HCT116 (cell line): Measurements from ENCODE around the gene ZXDC. TPM values are rescaled to one million over a fixed set of nuclear protein-coding genes. Genes with fewer than 3 reads are reported as not detected.

Experiments
- ATAC-seq: fragments of 200-7000 bp; cut with Tn5 transposase; 2 replicates; pipeline ENCODE4 v1.9.1; 2020; ENCODE audit warnings: mild to moderate bottlenecking, moderate library complexity
- BruUV-seq: library from RNA; stranded (reverse); fragments of 400-500 nt; replicated peaks from 2 replicates; lab custom pipeline; 2021; lab: Mats Ljungman, UMichigan
- CTCF ChIA-PET: fragments of 300-600 bp; sonication (Branson Sonifier 250); formaldehyde crosslinking; loops from one replicate; lab custom pipeline; 2021; ENCODE audit warnings: antibody characterized with exemption; lab: Charles Lee
- POLR2A ChIA-PET: fragments of 300-600, 350-600 bp; sonication (Branson Sonifier 250); formaldehyde crosslinking; loops from one replicate; lab custom pipeline; 2021; ENCODE audit warnings: antibody characterized with exemption; lab: Charles Lee
- RAD21 ChIA-PET, 2 experiments: fragments of 300-600 bp; sonication (Branson Sonifier 250); formaldehyde crosslinking; loops; one replicate each; lab custom pipeline; 2023; ENCODE audit warnings: low total read pairs in 2 of 2; ENCODE audit not compliant: uncharacterized antibody in 2 of 2, unreplicated experiment in 2 of 2, low non-redundant PET in 1 of 2; lab: Charles Lee
- DNase-seq: peaks from one replicate; pipeline ENCODE4 v3.0.0-alpha.2; 2010; ENCODE audit warnings: low read depth, low spot score
- H2AFZ ChIP-seq: fragments of 200-600 bp; shearing (Covaris generic), sonication (generic); 2 replicates; pipeline ENCODE4 v1.6.1; 2017; ENCODE audit warnings: low read depth, mixed run types, mixed read lengths, antibody characterized with exemption, low read length; ENCODE audit not compliant: poor library complexity, severe bottlenecking
- H3K27ac ChIP-seq: 2 replicates; pipeline ENCODE4 v1.5.1; 2012; ENCODE audit warnings: low read depth, low read length
- H3K27me3 ChIP-seq: fragments of 200-600 bp; sonication (generic); 2 replicates; pipeline ENCODE4 v1.6.1; 2016; ENCODE audit warnings: mixed run types, low read length, mixed read lengths; ENCODE audit not compliant: insufficient read depth
- H3K36me3 ChIP-seq, 2 experiments: fragments of 200-500 bp in 1 of 2; fragments of 200-600 bp in 1 of 2; sonication (Bioruptor generic) in 1 of 2; sonication (generic) in 1 of 2; 2 replicates each; pipeline versions ENCODE4 v1.5.1 to v1.6.1; 2014 to 2016; ENCODE audit warnings: low read length in 2 of 2, inconsistent platforms in 1 of 2, mixed read lengths in 1 of 2, mixed run types in 1 of 2; ENCODE audit not compliant: insufficient read depth in 2 of 2, control insufficient read depth in 1 of 2
- H3K4me1 ChIP-seq, 2 experiments: fragments of 200-600 bp in 1 of 2; sonication (generic) in 1 of 2; 2 replicates each; pipeline versions ENCODE4 v1.5.1 to v1.6.1; 2012 to 2017; ENCODE audit warnings: low read length in 2 of 2, inconsistent platforms in 1 of 2, mild to moderate bottlenecking in 1 of 2, mixed read lengths in 1 of 2, mixed run types in 1 of 2, moderate library complexity in 1 of 2; ENCODE audit not compliant: insufficient read depth in 2 of 2, control insufficient read depth in 1 of 2
- H3K4me2 ChIP-seq: fragments of 200-600 bp; sonication (generic); 2 replicates; pipeline ENCODE4 v1.6.1; 2017; ENCODE audit warnings: mixed run types, low read length, mixed read lengths
- H3K4me3 ChIP-seq, 2 experiments: fragments of 200-600 bp in 1 of 2; sonication (generic) in 1 of 2; replicated peaks in 1 of 2; 2 replicates each; pipeline ENCODE4 v1.5.1; 2011 to 2016; ENCODE audit warnings: low read length in 2 of 2, control low read depth in 1 of 2, low read depth in 1 of 2, mild to moderate bottlenecking in 1 of 2, mixed read lengths in 1 of 2, mixed run types in 1 of 2
- H3K79me2 ChIP-seq: fragments of 200-600 bp; sonication (generic); 2 replicates; pipeline ENCODE4 v1.6.1; 2017; ENCODE audit warnings: mild to moderate bottlenecking, mixed run types, low read length, moderate library complexity, mixed read lengths; ENCODE audit not compliant: insufficient read depth
- H3K9ac ChIP-seq: fragments of 200-600 bp; sonication (generic); 2 replicates; pipeline ENCODE4 v1.6.1; 2016; ENCODE audit warnings: low read length, mixed read lengths
- H3K9me2 ChIP-seq: fragments of 200-600 bp; sonication (generic), shearing (Covaris generic); 2 replicates; pipeline ENCODE4 v1.6.1; 2017; ENCODE audit warnings: mixed run types, mild to moderate bottlenecking, moderate library complexity; ENCODE audit not compliant: insufficient read depth
- H3K9me3 ChIP-seq, 2 experiments: fragments of 200-500 bp in 1 of 2; fragments of 200-600 bp in 1 of 2; sonication (Bioruptor generic) in 1 of 2; sonication (generic) in 1 of 2; 2 replicates each; pipeline ENCODE4 v1.6.1; 2014 to 2017; ENCODE audit warnings: low read length in 2 of 2, mixed read lengths in 2 of 2, inconsistent platforms in 1 of 2, low read depth in 1 of 2, mild to moderate bottlenecking in 1 of 2, mixed run types in 1 of 2, moderate library complexity in 1 of 2; ENCODE audit not compliant: control insufficient read depth in 1 of 2, insufficient read depth in 1 of 2
- H4K20me1 ChIP-seq: fragments of 200-600 bp; sonication (generic), shearing (Covaris generic); 2 replicates; pipeline ENCODE4 v1.6.1; 2017; ENCODE audit warnings: mixed run types, mild to moderate bottlenecking, moderate library complexity; ENCODE audit not compliant: insufficient read depth
- ATF3 ChIP-seq: IDR thresholded peaks from 2 replicates; pipeline ENCODE4 v1.6.1; 2012
- CBX3 ChIP-seq: IDR thresholded peaks from 2 replicates; pipeline ENCODE4 v1.6.1; 2012; ENCODE audit warnings: low read depth
- CEBPB ChIP-seq: IDR thresholded peaks from 2 replicates; pipeline ENCODE4 v1.6.1; 2012; ENCODE audit warnings: low read depth
- EGR1 ChIP-seq: IDR thresholded peaks from 2 replicates; pipeline ENCODE4 v1.6.1; 2012; ENCODE audit warnings: low read depth
- ELF1 ChIP-seq: IDR thresholded peaks from 2 replicates; pipeline ENCODE4 v1.6.1; 2012; ENCODE audit warnings: low read depth, borderline replicate concordance
- EZH2 ChIP-seq: fragments of 200-600 bp; sonication (generic); IDR thresholded peaks from 2 replicates; pipeline ENCODE4 v1.6.1; 2017; ENCODE audit warnings: antibody characterized with exemption, mixed run types
- EZH2phosphoT487 ChIP-seq: fragments of 200-600 bp; IDR thresholded peaks from 2 replicates; pipeline ENCODE4 v1.6.1; 2018; ENCODE audit warnings: antibody characterized with exemption, borderline replicate concordance
- MAX ChIP-seq: IDR thresholded peaks from 2 replicates; pipeline ENCODE4 v1.6.1; 2012
- POLR2A ChIP-seq: IDR thresholded peaks from 2 replicates; pipeline ENCODE4 v1.7.0; 2011; ENCODE audit warnings: borderline replicate concordance; ENCODE audit not compliant: insufficient read depth, insufficient read length; ENCODE audit errors: extremely low read depth
- RAD21 ChIP-seq: IDR thresholded peaks from 2 replicates; pipeline ENCODE4 v1.6.1; 2012; ENCODE audit warnings: low read depth, mild to moderate bottlenecking
- REST ChIP-seq: IDR thresholded peaks from 2 replicates; pipeline ENCODE4 v1.6.1; 2012; ENCODE audit warnings: low read depth
- SRF ChIP-seq: IDR thresholded peaks from 2 replicates; pipeline ENCODE4 v1.6.1; 2012; ENCODE audit warnings: low read depth
- YY1 ChIP-seq: IDR thresholded peaks from 2 replicates; pipeline ENCODE4 v1.6.1; 2011; ENCODE audit warnings: low read length, low read depth, moderate library complexity, mild to moderate bottlenecking; ENCODE audit not compliant: insufficient replicate concordance; ENCODE audit errors: extremely low read depth
- ZBTB33 ChIP-seq: IDR thresholded peaks from 2 replicates; pipeline ENCODE4 v1.6.1; 2011; ENCODE audit warnings: mild to moderate bottlenecking, low read length, moderate library complexity; ENCODE audit not compliant: insufficient replicate concordance; ENCODE audit errors: extremely low read depth
- ZFX ChIP-seq: fragments of 450-650 bp; IDR thresholded peaks from 2 replicates; pipeline ENCODE4 v1.6.1; 2017
- ZNF274 ChIP-seq: fragments of 200-500 bp; sonication (Bioruptor generic); IDR thresholded peaks from 2 replicates; pipeline ENCODE4 v1.6.1; 2014; ENCODE audit warnings: mild to moderate bottlenecking, low read depth, low read length, inconsistent platforms
- intact Hi-C: fragments of 100-400 bp; cut with micrococcal nuclease; formaldehyde crosslinking; loops from 2 replicates; pipeline ENCODE4 v1.10.0; 2022
- total RNA-seq: library from RNA; stranded (reverse); gene quantifications from one replicate; pipeline ENCODE4 v1.2.1, GENCODE V29; 2021; ENCODE audit not compliant: unreplicated experiment

Gene ZXDC
- total RNA-seq, 1 experiment from 2014 or later = 29.9 TPM

GRCh38 chr3:126434931-126435411, 40.7 kb downstream of the ZXDC start:
- ChIA-PET CTCF (no interaction called here), POLR2A (no interaction called here), RAD21 (no interaction called here)
- no TSS peak for BruUV-seq
- H3K79me2 ChIP-seq = no peaks in the 10 kb centered on the region
- TF ChIP-seq EZH2 = no peak
- TF ChIP-seq ZNF274 = no peak
- no peak for TF ChIP-seq YY1
- TF ChIP-seq MAX = no peak
- no peak for TF ChIP-seq CBX3
- TF ChIP-seq ATF3 = no peak
- no peak for TF ChIP-seq ZFX
- TF ChIP-seq EZH2phosphoT487 = no peak
- no peak for TF ChIP-seq REST
- no peak for TF ChIP-seq EGR1
- no peak for TF ChIP-seq CEBPB
- TF ChIP-seq POLR2A = no peak
- no peak for TF ChIP-seq ZBTB33
- TF ChIP-seq ELF1 = no peak
- TF ChIP-seq SRF = no peak
- TF ChIP-seq RAD21 = no peak
- no peak overlapping the region for H3K9ac ChIP-seq
- H3K27ac ChIP-seq = no peak overlapping the region
- no peak overlapping the region for H2AFZ ChIP-seq
- H3K4me3 ChIP-seq = no peak overlapping the region
- no peaks in the 10 kb centered on the region for H3K9me3 ChIP-seq
- H3K27me3 ChIP-seq = no peaks in the 10 kb centered on the region
- DNase-seq (no peak), ATAC-seq (no peak)
- H3K4me2 ChIP-seq = no peak overlapping the region
- no peaks in the 10 kb centered on the region for H4K20me1 ChIP-seq
- H3K4me1 ChIP-seq = peaks cover 0 to 7% of the 10 kb centered on the region in 2 experiments; a peak in 1 of 4 replicates
- intact Hi-C loops = no loop called here
- no peaks in the 10 kb centered on the region for H3K9me2 ChIP-seq
- peaks cover 0 to 5% of the 10 kb centered on the region in 2 experiments; a peak in 2 of 4 replicates for H3K36me3 ChIP-seq
